BE2C (cell line): ENCODE results near the gene SLC39A13.

Experiments
- DNase-seq: peaks from one replicate; pipeline ENCODE4 v3.0.0-alpha.2; 2020
- H3K27me3 ChIP-seq: fragments of 250-450 bp; sonication (Bioruptor Pico); 2 replicates; pipeline ENCODE4 v1.5.1; 2020; ENCODE audit warnings: mild to moderate bottlenecking
- H3K36me3 ChIP-seq: fragments of 250-450 bp; sonication (Bioruptor Pico); 2 replicates; pipeline ENCODE4 v1.5.1; 2020; ENCODE audit warnings: mild to moderate bottlenecking
- H3K4me1 ChIP-seq: fragments of 250-450 bp; sonication (Bioruptor Pico); 2 replicates; pipeline ENCODE4 v1.5.1; 2020
- H3K4me3 ChIP-seq: 2 replicates; pipeline ENCODE4 v1.5.1; 2011; ENCODE audit warnings: low read depth, low read length
- H3K9me3 ChIP-seq: fragments of 250-450 bp; sonication (Bioruptor Pico); 2 replicates; pipeline ENCODE4 v1.5.1; 2020
- CTCF ChIP-seq: IDR thresholded peaks from 2 replicates; pipeline ENCODE4 v1.5.1; 2012; ENCODE audit warnings: mild to moderate bottlenecking, low read depth, low read length

The SLC39A13 gene

GRCh38 chr11:47430524-47430923, 22.1 kb downstream of the SLC39A13 start:
- no peak for TF ChIP-seq CTCF

GRCh38 chr11:47431356-47432083, 23.1 kb downstream of the SLC39A13 start:
- Histone ChIP-seq H3K4me1 (no peaks in the 10 kb centered on the region), H3K27me3 (no peaks in the 10 kb centered on the region), H3K4me3 (no peak overlapping the region), H3K9me3 (no peaks in the 10 kb centered on the region), H3K36me3 (no peaks in the 10 kb centered on the region)
- DNase-seq, result no peak
- TF ChIP-seq CTCF, result no peak

More at GRCh38 chr11:47430524-47430923, 22.1 kb downstream of the SLC39A13 start:
- Histone ChIP-seq H3K9me3 (no peaks in the 10 kb centered on the region), H3K36me3 (no peaks in the 10 kb centered on the region), H3K27me3 (no peaks in the 10 kb centered on the region), H3K4me3 (no peak overlapping the region), H3K4me1 (no peaks in the 10 kb centered on the region)
- DNase-seq, result no peak

GRCh38 chr11:47433157-47433556, 24.8 kb downstream of the SLC39A13 start:
- no peak for TF ChIP-seq CTCF
- Histone ChIP-seq H3K4me3 (no peak overlapping the region), H3K4me1 (no peaks in the 10 kb centered on the region), H3K27me3 (no peaks in the 10 kb centered on the region), H3K36me3 (no peaks in the 10 kb centered on the region), H3K9me3 (no peaks in the 10 kb centered on the region)
- no peak for DNase-seq

GRCh38 chr11:47434011-47434786, 25.8 kb downstream of the SLC39A13 start:
- Histone ChIP-seq H3K4me1 (no peaks in the 10 kb centered on the region), H3K9me3 (no peaks in the 10 kb centered on the region), H3K4me3 (no peak overlapping the region), H3K27me3 (no peaks in the 10 kb centered on the region), H3K36me3 (no peaks in the 10 kb centered on the region)
- no peak for TF ChIP-seq CTCF
- no peak for DNase-seq

- Histone ChIP-seq H3K9me3 (no peaks in the 10 kb centered on the region), H3K27me3 (no peaks in the 10 kb centered on the region), H3K4me3 (no peak overlapping the region), H3K36me3 (no peaks in the 10 kb centered on the region), H3K4me1 (no peaks in the 10 kb centered on the region)
- no peak for DNase-seq
- TF ChIP-seq CTCF, result no peak
These were observed 27.3 kb downstream of the SLC39A13 start for GRCh38 chr11:47435687-47436086.

- Histone ChIP-seq H3K9me3 (no peaks in the 10 kb centered on the region), H3K4me3 (no peak overlapping the region), H3K36me3 (no peaks in the 10 kb centered on the region), H3K27me3 (no peaks in the 10 kb centered on the region), H3K4me1 (no peaks in the 10 kb centered on the region)
- TF ChIP-seq CTCF, result no peak
- DNase-seq, result no peak
These were observed 28.3 kb downstream of the SLC39A13 start for GRCh38 chr11:47436726-47437125.
